ENCODE results near the gene CD6.

DNA sequence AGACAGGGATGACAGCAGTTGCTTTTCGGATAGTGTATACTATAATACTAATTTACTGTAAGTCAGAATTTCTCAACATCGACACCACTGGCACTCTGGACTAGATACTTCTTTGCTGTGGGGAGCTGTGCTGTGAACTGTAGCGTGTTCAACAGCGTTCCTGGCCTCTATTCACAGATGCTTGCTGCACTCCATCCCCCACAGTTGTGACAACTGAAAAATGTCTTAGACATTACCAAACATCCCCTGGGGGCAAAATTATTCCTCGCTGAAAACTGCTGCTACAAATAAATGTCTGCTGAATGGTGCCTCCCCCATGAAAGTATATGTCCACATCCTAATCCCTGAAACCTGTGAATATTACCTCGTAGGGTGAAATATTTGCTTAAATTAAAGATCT, 12.0 kb upstream of the CD6 start:
- TF ChIP-seq, protein P1, sequence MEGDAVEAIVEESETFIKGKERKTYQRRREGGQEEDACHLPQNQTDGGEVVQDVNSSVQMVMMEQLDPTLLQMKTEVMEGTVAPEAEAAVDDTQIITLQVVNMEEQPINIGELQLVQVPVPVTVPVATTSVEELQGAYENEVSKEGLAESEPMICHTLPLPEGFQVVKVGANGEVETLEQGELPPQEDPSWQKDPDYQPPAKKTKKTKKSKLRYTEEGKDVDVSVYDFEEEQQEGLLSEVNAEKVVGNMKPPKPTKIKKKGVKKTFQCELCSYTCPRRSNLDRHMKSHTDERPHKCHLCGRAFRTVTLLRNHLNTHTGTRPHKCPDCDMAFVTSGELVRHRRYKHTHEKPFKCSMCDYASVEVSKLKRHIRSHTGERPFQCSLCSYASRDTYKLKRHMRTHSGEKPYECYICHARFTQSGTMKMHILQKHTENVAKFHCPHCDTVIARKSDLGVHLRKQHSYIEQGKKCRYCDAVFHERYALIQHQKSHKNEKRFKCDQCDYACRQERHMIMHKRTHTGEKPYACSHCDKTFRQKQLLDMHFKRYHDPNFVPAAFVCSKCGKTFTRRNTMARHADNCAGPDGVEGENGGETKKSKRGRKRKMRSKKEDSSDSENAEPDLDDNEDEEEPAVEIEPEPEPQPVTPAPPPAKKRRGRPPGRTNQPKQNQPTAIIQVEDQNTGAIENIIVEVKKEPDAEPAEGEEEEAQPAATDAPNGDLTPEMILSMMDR (IDR thresholded peaks at IDR 0.05) = no peak
- no peak for TF ChIP-seq POLR2A (IDR thresholded peaks at IDR 0.05)

Measured in heart left ventricle (tissue), 13 donors.